ENCODE data around the gene RXRA. TPM values are rescaled to one million over a fixed set of nuclear protein-coding genes. Genes with fewer than 3 reads are reported as not detected.
A peak's percentile ranks its signal among the peaks of the same experiment; 100 is the strongest.

The RXRA gene
- total RNA-seq, 6 experiments from 2014 or later, result 23.2 to 31.9 (median 28.0) TPM

DNA sequence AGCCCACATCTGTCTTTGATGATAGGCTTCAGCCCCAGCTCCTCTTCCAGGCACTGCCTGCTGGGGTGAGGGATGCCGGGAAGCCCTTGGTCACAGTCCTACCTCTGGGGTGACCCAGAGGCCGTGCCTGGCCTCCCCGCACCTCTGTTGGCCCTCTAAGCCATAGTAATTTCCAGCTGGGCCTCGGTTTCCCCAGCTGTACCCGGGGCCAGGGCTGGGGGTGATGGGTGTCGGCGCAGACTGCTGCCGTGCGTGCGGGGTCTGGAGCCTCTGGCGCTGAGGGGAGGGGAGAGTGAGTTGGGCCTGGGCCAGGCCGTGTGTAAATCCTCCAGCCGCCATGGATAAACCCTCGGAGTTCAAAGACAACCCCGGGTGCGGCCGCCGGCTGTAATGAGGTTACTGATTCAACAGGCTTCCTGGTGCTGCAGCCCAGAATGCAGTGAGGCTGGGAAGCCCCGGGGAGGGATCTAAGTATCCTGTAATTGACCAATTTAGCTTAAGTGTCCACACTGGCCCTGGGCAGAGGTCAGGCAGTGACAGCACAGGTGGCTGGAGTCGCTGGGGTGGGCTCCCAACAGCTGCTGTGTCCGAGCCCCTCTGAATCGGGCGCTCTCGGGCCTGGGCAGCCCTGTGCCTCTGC is 7.1 kb downstream of the RXRA start:
- Mint-ChIP-seq H3K36me3 (ENCODE audit: low read depth) (no peaks in the 10 kb centered on the region), H3K9me3 (no peaks in the 10 kb centered on the region), H3K27me3 (ENCODE audit: insufficient read depth) (no peaks in the 10 kb centered on the region), H3K4me1 (ENCODE audit: low read depth) (peaks cover 35% of the 10 kb centered on the region), H3K4me3 (no peak overlapping the region), H3K27ac (no peak overlapping the region)
- no peak for DNase-seq
- TF ChIP-seq, protein P1, sequence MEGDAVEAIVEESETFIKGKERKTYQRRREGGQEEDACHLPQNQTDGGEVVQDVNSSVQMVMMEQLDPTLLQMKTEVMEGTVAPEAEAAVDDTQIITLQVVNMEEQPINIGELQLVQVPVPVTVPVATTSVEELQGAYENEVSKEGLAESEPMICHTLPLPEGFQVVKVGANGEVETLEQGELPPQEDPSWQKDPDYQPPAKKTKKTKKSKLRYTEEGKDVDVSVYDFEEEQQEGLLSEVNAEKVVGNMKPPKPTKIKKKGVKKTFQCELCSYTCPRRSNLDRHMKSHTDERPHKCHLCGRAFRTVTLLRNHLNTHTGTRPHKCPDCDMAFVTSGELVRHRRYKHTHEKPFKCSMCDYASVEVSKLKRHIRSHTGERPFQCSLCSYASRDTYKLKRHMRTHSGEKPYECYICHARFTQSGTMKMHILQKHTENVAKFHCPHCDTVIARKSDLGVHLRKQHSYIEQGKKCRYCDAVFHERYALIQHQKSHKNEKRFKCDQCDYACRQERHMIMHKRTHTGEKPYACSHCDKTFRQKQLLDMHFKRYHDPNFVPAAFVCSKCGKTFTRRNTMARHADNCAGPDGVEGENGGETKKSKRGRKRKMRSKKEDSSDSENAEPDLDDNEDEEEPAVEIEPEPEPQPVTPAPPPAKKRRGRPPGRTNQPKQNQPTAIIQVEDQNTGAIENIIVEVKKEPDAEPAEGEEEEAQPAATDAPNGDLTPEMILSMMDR (IDR thresholded peaks at IDR 0.05), result no peak

DNA sequence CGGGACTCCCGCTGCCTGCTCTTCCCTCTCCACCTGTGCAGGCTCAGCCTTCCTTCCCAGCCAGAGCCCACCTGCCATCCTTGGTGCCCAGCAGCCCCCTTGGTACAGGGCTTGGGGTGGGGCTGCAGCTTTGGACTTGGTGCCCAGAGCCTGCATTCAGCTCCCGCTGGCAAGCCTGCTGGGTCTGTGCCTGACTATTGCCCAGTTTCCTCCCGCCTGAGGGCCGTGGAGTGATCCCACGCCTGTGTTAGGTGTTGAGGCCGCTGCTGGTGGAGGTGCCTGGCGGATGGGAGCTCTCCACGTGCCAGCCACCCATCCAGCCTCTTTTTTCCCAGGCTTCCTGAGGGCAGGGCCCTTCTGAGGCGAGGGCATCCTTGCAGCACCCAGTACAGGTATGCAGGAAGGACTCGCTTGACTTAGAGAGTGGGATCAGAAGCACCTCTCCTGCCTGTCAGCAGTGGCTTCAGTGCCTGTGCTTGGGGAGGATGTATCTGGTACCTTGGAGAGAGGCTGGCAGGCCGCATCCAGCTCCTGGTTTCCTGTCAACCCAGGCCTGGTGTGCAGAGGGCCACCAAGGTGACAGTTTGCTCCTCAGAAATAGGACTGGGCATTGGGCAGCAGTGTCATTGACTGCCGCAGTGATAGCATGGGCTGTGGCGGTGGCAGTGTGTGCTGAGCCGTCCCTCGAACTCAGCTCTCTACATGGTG is 7.8 kb downstream of the RXRA start:
- H3K4me3 Mint-ChIP-seq, result no peak overlapping the region
- no peaks in the 10 kb centered on the region for H3K36me3 Mint-ChIP-seq (ENCODE audit: low read depth)
- H3K4me1 Mint-ChIP-seq (ENCODE audit: low read depth), result peaks cover 29% of the 10 kb centered on the region
- DNase-seq, result no peak
- H3K27ac Mint-ChIP-seq, result no peak overlapping the region
- no peaks in the 10 kb centered on the region for H3K27me3 Mint-ChIP-seq (ENCODE audit: insufficient read depth)
- TF ChIP-seq, protein P1 (IDR thresholded peaks at IDR 0.05), result no peak
- H3K9me3 Mint-ChIP-seq, result no peaks in the 10 kb centered on the region

DNA sequence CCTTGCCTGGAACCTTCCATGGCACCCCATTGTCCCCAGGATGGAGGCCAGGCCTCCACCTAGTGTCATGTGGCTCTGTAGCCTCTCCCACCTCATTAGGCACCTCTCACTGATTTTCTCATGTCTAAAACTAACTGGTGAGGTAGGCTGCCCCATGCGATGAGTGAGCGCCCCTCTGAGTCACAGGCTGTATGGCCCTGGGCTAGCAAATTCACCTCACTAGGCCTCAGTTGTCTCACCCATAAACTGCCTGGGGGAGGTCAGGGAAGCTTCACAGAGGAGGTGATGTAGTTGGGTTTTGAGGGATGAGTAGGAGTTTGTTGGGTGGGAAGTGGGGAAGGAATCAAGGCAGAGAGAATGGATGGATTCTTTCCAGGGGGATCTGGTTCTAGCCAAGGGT is 8.8 kb downstream of the RXRA start:
- Mint-ChIP-seq H3K27me3 (ENCODE audit: insufficient read depth) (no peaks in the 10 kb centered on the region), H3K4me3 (no peak overlapping the region), H3K27ac (peak overlapping the region; percentile 85), H3K36me3 (ENCODE audit: low read depth) (no peaks in the 10 kb centered on the region), H3K4me1 (ENCODE audit: low read depth) (peaks cover 19% of the 10 kb centered on the region), H3K9me3 (no peaks in the 10 kb centered on the region)
- DNase-seq, result peak; percentile 75
- TF ChIP-seq, protein P1 (IDR thresholded peaks at IDR 0.05), result no peak

DNA sequence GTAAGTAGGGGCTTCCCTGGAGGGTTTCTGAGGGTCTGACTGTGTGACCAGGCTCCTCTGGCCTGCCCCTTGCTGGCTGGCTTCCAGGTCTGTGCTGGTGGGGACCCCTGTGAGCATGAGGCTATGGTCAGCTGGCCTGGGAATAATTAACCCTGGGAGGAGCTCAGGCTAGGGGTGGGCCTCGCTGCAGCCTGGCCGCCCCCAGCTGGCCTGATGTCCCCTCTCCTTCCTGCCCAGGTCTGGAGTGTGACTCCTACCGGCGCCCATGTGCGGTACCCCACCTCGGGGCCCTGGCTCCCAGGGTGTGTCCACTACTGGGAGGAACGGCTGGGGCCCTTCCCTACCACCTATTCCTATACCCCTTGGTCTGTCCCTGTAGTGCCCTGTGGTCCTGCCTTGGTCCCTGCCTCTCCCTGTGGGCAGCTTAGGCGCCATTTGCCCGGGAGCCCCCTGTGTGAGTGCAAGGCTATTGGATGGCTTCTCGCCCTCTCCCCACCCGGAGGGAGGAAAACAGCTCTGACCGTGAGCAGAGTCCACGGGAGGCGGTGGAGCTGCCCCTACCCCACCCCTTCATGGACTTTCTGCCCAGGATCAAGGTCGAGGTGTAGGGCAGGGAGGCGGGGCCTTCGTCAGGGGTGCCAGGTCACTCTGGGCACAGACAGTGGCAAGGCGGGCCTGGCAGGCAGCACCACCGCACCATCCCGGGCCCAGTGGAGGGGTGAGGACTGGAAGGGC is 9.4 kb downstream of the RXRA start:
- Mint-ChIP-seq H3K4me1 (ENCODE audit: low read depth) (peaks cover 13% of the 10 kb centered on the region), H3K36me3 (ENCODE audit: low read depth) (no peaks in the 10 kb centered on the region), H3K4me3 (no peak overlapping the region), H3K27me3 (ENCODE audit: insufficient read depth) (no peaks in the 10 kb centered on the region), H3K9me3 (no peaks in the 10 kb centered on the region), H3K27ac (peak overlapping the region; percentile 85)
- TF ChIP-seq, protein P1 (IDR thresholded peaks at IDR 0.05), result no peak
- no peak for DNase-seq

DNA sequence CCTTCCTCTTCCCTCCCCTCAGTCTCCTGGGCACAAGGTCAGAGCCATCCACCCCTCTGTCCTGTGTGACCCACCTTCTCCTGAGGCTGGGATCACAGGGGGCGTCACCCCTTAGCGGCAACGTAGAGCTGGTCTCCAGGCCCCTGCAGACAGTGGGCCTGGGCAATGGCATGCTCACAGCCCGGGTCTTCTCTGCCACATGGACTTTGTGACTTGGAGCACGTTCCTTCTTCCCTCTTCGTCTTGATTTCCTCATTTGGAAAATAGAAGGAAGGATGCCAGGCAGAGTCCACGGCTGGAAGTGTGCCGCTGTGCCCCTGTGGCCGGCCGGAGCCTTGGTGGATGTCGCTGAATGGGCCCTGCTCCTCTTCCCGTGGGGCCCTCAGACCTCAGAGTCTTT is 10.0 kb downstream of the RXRA start:
- TF ChIP-seq, protein P1 (IDR thresholded peaks at IDR 0.05), result no peak

More for the DNA sequence above, 10.0 kb downstream of the RXRA start:
- Mint-ChIP-seq H3K27me3 (ENCODE audit: insufficient read depth) (no peaks in the 10 kb centered on the region), H3K27ac (no peak overlapping the region), H3K4me3 (no peak overlapping the region), H3K9me3 (no peaks in the 10 kb centered on the region), H3K36me3 (ENCODE audit: low read depth) (no peaks in the 10 kb centered on the region), H3K4me1 (ENCODE audit: low read depth) (peaks cover 11% of the 10 kb centered on the region)
- no peak for DNase-seq
